Measurements from ENCODE around the gene C12orf42. TPM values are rescaled to one million over a fixed set of nuclear protein-coding genes. Genes with fewer than 3 reads are reported as not detected.

The C12orf42 gene
- total and polyA plus RNA-seq, 2 experiments from 2014 or later, result not detected

- no peak overlapping the region for H2AFZ ChIP-seq
Observed at GRCh38 chr12:103520686-103521215, 25.0 kb upstream of the C12orf42 start.

GRCh38 chr12:103519632-103520031 lies 23.9 kb upstream of the C12orf42 start:
- Histone ChIP-seq H3K4me1 (ENCODE audit: insufficient read depth) (no peaks in the 10 kb centered on the region), H3K9me3 (ENCODE audit: low read depth) (no peaks in the 10 kb centered on the region), H3K9ac (no peak overlapping the region), H3K36me3 (ENCODE audit: low read depth) (no peaks in the 10 kb centered on the region), H3K9me2 (ENCODE audit: insufficient read depth) (no peaks in the 10 kb centered on the region), H2AFZ (no peak overlapping the region), H3K79me2 (ENCODE audit: insufficient read depth) (no peaks in the 10 kb centered on the region), H4K20me1 (ENCODE audit: insufficient read depth) (no peaks in the 10 kb centered on the region), H3K4me3 (no peak overlapping the region), H3F3A (ENCODE audit: insufficient read depth) (no peaks in the 10 kb centered on the region), H3K27ac (no peak overlapping the region), H3K4me2 (ENCODE audit: unreplicated experiment) (no peak overlapping the region), H3K27me3 (replicated peaks; ENCODE audit: insufficient read depth) (no peaks in the 10 kb centered on the region)
- 27 to 29% methylated on average over 2 of the region's 2 CpGs for WGBS, 2 experiments (ENCODE audit: low coverage in 1 of 2, low lambda C conversion rate in 2 of 2, missing lambda C conversion rate in 2 of 2)
- TF ChIP-seq EZH2 (IDR thresholded peaks at IDR 0.05; ENCODE audit: insufficient read depth, poor library complexity, severe bottlenecking), result no peak
- TF ChIP-seq EZH2phosphoT487 (IDR thresholded peaks at IDR 0.05; ENCODE audit: insufficient read depth, low read depth), result no peak
- in situ Hi-C loops (cut with MboI), result no loop called here
- no peak for DNase-seq

More at GRCh38 chr12:103520686-103521215, 25.0 kb upstream of the C12orf42 start:
- no peaks in the 10 kb centered on the region for H3K9me3 ChIP-seq (ENCODE audit: low read depth)
- H4K20me1 ChIP-seq (ENCODE audit: insufficient read depth), result no peaks in the 10 kb centered on the region
- H3K27me3 ChIP-seq (replicated peaks; ENCODE audit: insufficient read depth), result no peaks in the 10 kb centered on the region
- no peak overlapping the region for H3K9ac ChIP-seq
- TF ChIP-seq EZH2phosphoT487 (IDR thresholded peaks at IDR 0.05; ENCODE audit: insufficient read depth, low read depth) (no peak), EZH2 (IDR thresholded peaks at IDR 0.05; ENCODE audit: insufficient read depth, poor library complexity, severe bottlenecking) (no peak)
- in situ Hi-C loops (cut with MboI), result no loop called here
- H3K79me2 ChIP-seq (ENCODE audit: insufficient read depth), result no peaks in the 10 kb centered on the region
- no peak for DNase-seq
- H3K4me3 ChIP-seq, result no peak overlapping the region
- no peaks in the 10 kb centered on the region for H3K9me2 ChIP-seq (ENCODE audit: insufficient read depth)
- H3K4me1 ChIP-seq (ENCODE audit: insufficient read depth), result no peaks in the 10 kb centered on the region
- whole genome bisulfite sequencing, 2 experiments (ENCODE audit: low coverage in 1 of 2, low lambda C conversion rate in 2 of 2, missing lambda C conversion rate in 2 of 2), result 8 to 12% methylated on average over 2 of the region's 2 CpGs
- no peak overlapping the region for H3K4me2 ChIP-seq (ENCODE audit: unreplicated experiment)
- no peak overlapping the region for H3K27ac ChIP-seq
- H3K36me3 ChIP-seq (ENCODE audit: low read depth), result no peaks in the 10 kb centered on the region
- H3F3A ChIP-seq (ENCODE audit: insufficient read depth), result no peaks in the 10 kb centered on the region

GRCh38 chr12:103518899-103519298 lies 23.1 kb upstream of the C12orf42 start:
- no peaks in the 10 kb centered on the region for H3K9me3 ChIP-seq (ENCODE audit: low read depth)
- H2AFZ ChIP-seq, result no peak overlapping the region
- no peaks in the 10 kb centered on the region for H4K20me1 ChIP-seq (ENCODE audit: insufficient read depth)
- no peaks in the 10 kb centered on the region for H3K27me3 ChIP-seq (replicated peaks; ENCODE audit: insufficient read depth)
- H3K9ac ChIP-seq, result no peak overlapping the region
- DNase-seq, result no peak
- H3K4me3 ChIP-seq, result no peak overlapping the region
- no peaks in the 10 kb centered on the region for H3K9me2 ChIP-seq (ENCODE audit: insufficient read depth)
- no peaks in the 10 kb centered on the region for H3K36me3 ChIP-seq (ENCODE audit: low read depth)
- WGBS, 2 experiments (ENCODE audit: low coverage in 1 of 2, low lambda C conversion rate in 2 of 2, missing lambda C conversion rate in 2 of 2), result 10 to 13% methylated on average over 2 of the region's 2 CpGs
- TF ChIP-seq EZH2 (IDR thresholded peaks at IDR 0.05; ENCODE audit: insufficient read depth, poor library complexity, severe bottlenecking) (no peak), EZH2phosphoT487 (IDR thresholded peaks at IDR 0.05; ENCODE audit: insufficient read depth, low read depth) (no peak)
- H3F3A ChIP-seq (ENCODE audit: insufficient read depth), result no peaks in the 10 kb centered on the region
- in situ Hi-C loops (cut with MboI), result no loop called here
- H3K27ac ChIP-seq, result no peak overlapping the region
- H3K4me1 ChIP-seq (ENCODE audit: insufficient read depth), result no peaks in the 10 kb centered on the region
- H3K4me2 ChIP-seq (ENCODE audit: unreplicated experiment), result no peak overlapping the region
- no peaks in the 10 kb centered on the region for H3K79me2 ChIP-seq (ENCODE audit: insufficient read depth)

DNA sequence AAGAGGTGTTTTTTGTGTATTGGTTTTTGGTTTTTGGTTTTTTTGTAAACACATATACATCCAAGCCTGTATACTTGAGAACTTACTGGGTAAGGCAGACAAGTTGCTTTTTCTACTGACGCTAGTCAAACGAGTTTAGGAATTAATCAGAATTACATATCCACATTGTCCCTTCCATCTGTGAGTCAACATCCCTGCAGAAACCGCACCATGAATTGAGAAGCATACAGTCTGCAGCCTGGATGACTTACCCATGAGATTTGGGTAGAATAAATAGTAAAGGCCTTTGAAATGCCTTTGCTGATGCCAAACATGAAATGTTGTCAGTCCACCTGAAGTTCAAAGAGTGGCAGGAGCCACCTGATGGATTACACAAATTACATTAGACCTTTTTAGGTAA lies 21.4 kb upstream of the C12orf42 start:
- no peak overlapping the region for H3K9ac ChIP-seq
- H3K4me3 ChIP-seq, result no peak overlapping the region
- H3F3A ChIP-seq (ENCODE audit: insufficient read depth), result no peaks in the 10 kb centered on the region

GRCh38 chr12:103515341-103515740 lies 19.6 kb upstream of the C12orf42 start:
- H3K9me2 ChIP-seq (ENCODE audit: insufficient read depth), result no peaks in the 10 kb centered on the region
- H3F3A ChIP-seq (ENCODE audit: insufficient read depth), result no peaks in the 10 kb centered on the region
- no peak overlapping the region for H3K9ac ChIP-seq
- no peaks in the 10 kb centered on the region for H3K9me3 ChIP-seq (ENCODE audit: low read depth)
- no peak for DNase-seq
- H3K4me3 ChIP-seq, result no peak overlapping the region
- in situ Hi-C loops (cut with MboI), result no loop called here
- no peak for TF ChIP-seq EZH2phosphoT487 (IDR thresholded peaks at IDR 0.05; ENCODE audit: insufficient read depth, low read depth)
- TF ChIP-seq EZH2 (IDR thresholded peaks at IDR 0.05; ENCODE audit: insufficient read depth, poor library complexity, severe bottlenecking), result no peak
- no peaks in the 10 kb centered on the region for H3K27me3 ChIP-seq (replicated peaks; ENCODE audit: insufficient read depth)
- H3K36me3 ChIP-seq (ENCODE audit: low read depth), result no peaks in the 10 kb centered on the region
- no peaks in the 10 kb centered on the region for H3K4me1 ChIP-seq (ENCODE audit: insufficient read depth)
- H2AFZ ChIP-seq, result no peak overlapping the region
- no peak overlapping the region for H3K27ac ChIP-seq
- no peak overlapping the region for H3K4me2 ChIP-seq (ENCODE audit: unreplicated experiment)
- H4K20me1 ChIP-seq (ENCODE audit: insufficient read depth), result no peaks in the 10 kb centered on the region
- no peaks in the 10 kb centered on the region for H3K79me2 ChIP-seq (ENCODE audit: insufficient read depth)

More for the DNA sequence above, 21.4 kb upstream of the C12orf42 start:
- WGBS, 2 experiments (ENCODE audit: low coverage in 1 of 2, low lambda C conversion rate in 2 of 2, missing lambda C conversion rate in 2 of 2), result 50 to 51% methylated on average over 3 of the region's 3 CpGs
- H3K79me2 ChIP-seq (ENCODE audit: insufficient read depth), result no peaks in the 10 kb centered on the region
- H4K20me1 ChIP-seq (ENCODE audit: insufficient read depth), result no peaks in the 10 kb centered on the region
- no peaks in the 10 kb centered on the region for H3K4me1 ChIP-seq (ENCODE audit: insufficient read depth)
- H3K9me2 ChIP-seq (ENCODE audit: insufficient read depth), result no peaks in the 10 kb centered on the region
- no peaks in the 10 kb centered on the region for H3K9me3 ChIP-seq (ENCODE audit: low read depth)
- no peak for TF ChIP-seq EZH2phosphoT487 (IDR thresholded peaks at IDR 0.05; ENCODE audit: insufficient read depth, low read depth)
- no peak for TF ChIP-seq EZH2 (IDR thresholded peaks at IDR 0.05; ENCODE audit: insufficient read depth, poor library complexity, severe bottlenecking)
- DNase-seq, result no peak
- H2AFZ ChIP-seq, result no peak overlapping the region
- no peak overlapping the region for H3K4me2 ChIP-seq (ENCODE audit: unreplicated experiment)
- in situ Hi-C loops (cut with MboI), result no loop called here
- no peak overlapping the region for H3K27ac ChIP-seq
- H3K27me3 ChIP-seq (replicated peaks; ENCODE audit: insufficient read depth), result no peaks in the 10 kb centered on the region
- H3K36me3 ChIP-seq (ENCODE audit: low read depth), result no peaks in the 10 kb centered on the region

All from GM23248 (cell line).